Keratinocyte (primary cell): ENCODE data around the gene ATG10. TPM values are rescaled to one million over a fixed set of nuclear protein-coding genes. Genes with fewer than 3 reads are reported as not detected.
"Not testable (repeated sequence)": the region's sequence is repeated elsewhere in the genome, so short reads cannot be mapped to it uniquely, and the experiment has no call there.

Experiments used
- DNase-seq: peaks from one replicate; pipeline ENCODE4 v3.0.0-alpha.2; 2011; ENCODE audit warnings: low read depth, missing footprints, low spot score
- FAIRE-seq: peaks from 2 replicates; lab custom pipeline; 2011; peaks lifted over from hg19 to GRCh38; lab: Jason Lieb, UNC
- H2AFZ ChIP-seq: 2 replicates; pipeline ENCODE4 v1.6.0; 2012; ENCODE audit warnings: low read length, control low read depth, inconsistent platforms; ENCODE audit not compliant: control insufficient read depth
- H3K27ac ChIP-seq: 2 replicates; pipeline ENCODE4 v1.5.1; 2011; ENCODE audit warnings: low read length; ENCODE audit not compliant: control insufficient read depth, insufficient read depth
- H3K27me3 ChIP-seq: 3 replicates; pipeline ENCODE4 v1.6.0; 2011; ENCODE audit warnings: low read length; ENCODE audit not compliant: control insufficient read depth, insufficient read depth; ENCODE audit errors: extremely low read depth
- H3K36me3 ChIP-seq, 2 experiments: 2 replicates in 1 of 2; 3 replicates in 1 of 2; pipeline ENCODE4 v1.5.1; 2011; ENCODE audit warnings: low read length in 2 of 2, mild to moderate bottlenecking in 1 of 2; ENCODE audit not compliant: control insufficient read depth in 2 of 2, insufficient read depth in 2 of 2; ENCODE audit errors: extremely low read depth in 1 of 2
- H3K4me1 ChIP-seq: 3 replicates; pipeline ENCODE4 v1.5.1; 2011; ENCODE audit warnings: low read length; ENCODE audit not compliant: control insufficient read depth, insufficient read depth; ENCODE audit errors: extremely low read depth
- H3K4me2 ChIP-seq: 3 replicates; pipeline ENCODE4 v1.6.0; 2011; ENCODE audit warnings: low read depth, low read length; ENCODE audit not compliant: control insufficient read depth, insufficient read depth; ENCODE audit errors: extremely low read depth
- H3K4me3 ChIP-seq, 3 experiments: fragments of 200-600 bp in 1 of 3; sonication (generic) in 1 of 3; 2 replicates in 2 of 3; 3 replicates in 1 of 3; pipeline ENCODE4 v1.5.1; 2011 to 2016; ENCODE audit warnings: low read length in 3 of 3, mild to moderate bottlenecking in 3 of 3, control low read depth in 2 of 3, inconsistent platforms in 1 of 3, low read depth in 1 of 3, mixed read lengths in 1 of 3, mixed run types in 1 of 3, moderate library complexity in 1 of 3; ENCODE audit not compliant: control insufficient read depth in 2 of 3, insufficient read depth in 2 of 3; ENCODE audit errors: extremely low read depth in 1 of 3
- H3K79me2 ChIP-seq: 2 replicates; pipeline ENCODE4 v1.6.0; 2012; ENCODE audit warnings: low read length; ENCODE audit not compliant: control insufficient read depth, insufficient read depth
- H3K9ac ChIP-seq: 3 replicates; pipeline ENCODE4 v1.6.0; 2011; ENCODE audit warnings: low read length; ENCODE audit not compliant: control insufficient read depth, insufficient read depth; ENCODE audit errors: extremely low read depth
- H3K9me1 ChIP-seq: 3 replicates; pipeline ENCODE4 v1.6.0; 2011; ENCODE audit warnings: low read length; ENCODE audit not compliant: control insufficient read depth, insufficient read depth; ENCODE audit errors: extremely low read depth
- H3K9me3 ChIP-seq: 2 replicates; pipeline ENCODE4 v1.5.1; 2012; ENCODE audit warnings: low read depth, low read length; ENCODE audit not compliant: control insufficient read depth
- H4K20me1 ChIP-seq: 3 replicates; pipeline ENCODE4 v1.6.0; 2011; ENCODE audit warnings: low read length; ENCODE audit not compliant: control insufficient read depth, insufficient read depth; ENCODE audit errors: extremely low read depth
- EZH2 ChIP-seq: IDR thresholded peaks from one replicate; pipeline ENCODE4 v1.6.1; 2012; ENCODE audit warnings: inconsistent platforms, mild to moderate bottlenecking, low read length, moderate library complexity
- dilution Hi-C: fragments of 300-500 bp; cut with MboI; formaldehyde crosslinking; loops from one replicate; pipeline ENCODE4 v1.7.0; 2020; ENCODE audit warnings: low sequenced_read_pairs; ENCODE audit not compliant: extremely low pct_ligation_motif_present
- polyA plus RNA-seq, 5 experiments: library from polyadenylated mRNA; depleted of rRNA in 3 of 5; stranded (reverse) in 3 of 5; stranded (forward) in 1 of 5; unstranded in 1 of 5; fragments of >200 nt; gene quantifications; 1 replicate in 1 of 5; 2 replicates in 3 of 5; 3 replicates in 1 of 5; pipeline versions ENCODE4 v1.2.1 to v1.2.3, GENCODE V29; 2011 to 2012; ENCODE audit warnings: missing spikeins in 2 of 5, low read depth in 1 of 5, low replicate concordance in 1 of 5
- TF ChIP-seq, protein P1 (sequence below), 3 experiments: IDR thresholded peaks in 1 of 3; conservative IDR thresholded peaks in 1 of 3; optimal IDR thresholded peaks in 1 of 3; 2 replicates in 2 of 3; 3 replicates in 1 of 3; pipeline versions ENCODE3 to v1.5.1; 2011; ENCODE audit warnings: low read length in 3 of 3, mild to moderate bottlenecking in 3 of 3, moderate library complexity in 2 of 3, control low read depth in 1 of 3, inconsistent platforms in 1 of 3; ENCODE audit not compliant: insufficient read depth in 2 of 3; ENCODE audit errors: extremely low read depth in 1 of 3

ATG10 gene
- polyA plus RNA-seq, 1 donor (not counting 4 experiments of a cell fraction or from before 2014, with no cell fraction given), result 5.4 TPM

DNA sequence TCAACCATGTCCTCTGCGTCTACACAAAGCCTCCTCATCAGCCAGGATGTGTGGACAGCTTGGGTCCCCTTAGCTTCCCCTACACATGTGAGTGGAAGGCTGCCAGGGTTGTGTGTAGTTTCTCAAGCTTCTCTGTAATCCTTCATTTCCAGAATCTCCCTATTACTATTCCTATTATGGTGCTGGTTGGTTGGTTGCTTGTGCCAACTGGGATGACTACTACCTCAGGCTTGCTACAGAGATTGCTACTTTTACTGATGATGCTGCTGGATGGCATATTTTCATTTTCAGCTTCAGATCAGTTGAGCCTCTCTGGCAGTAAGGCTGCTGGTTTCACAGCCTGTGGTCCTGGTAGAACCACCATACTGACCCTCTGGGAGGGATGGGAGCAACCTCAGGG lies 39.9 kb downstream of the ATG10 start:
- H3K9ac ChIP-seq, result no peak overlapping the region
- no peaks in the 10 kb centered on the region for H3K4me1 ChIP-seq
- H3K9me3 ChIP-seq, result no peaks in the 10 kb centered on the region
- FAIRE-seq, result no peak
- H3K4me3 ChIP-seq, result no peak overlapping the region
- H3K4me2 ChIP-seq, result no peak overlapping the region
- no peaks in the 10 kb centered on the region for H3K79me2 ChIP-seq
- TF ChIP-seq, protein P1, sequence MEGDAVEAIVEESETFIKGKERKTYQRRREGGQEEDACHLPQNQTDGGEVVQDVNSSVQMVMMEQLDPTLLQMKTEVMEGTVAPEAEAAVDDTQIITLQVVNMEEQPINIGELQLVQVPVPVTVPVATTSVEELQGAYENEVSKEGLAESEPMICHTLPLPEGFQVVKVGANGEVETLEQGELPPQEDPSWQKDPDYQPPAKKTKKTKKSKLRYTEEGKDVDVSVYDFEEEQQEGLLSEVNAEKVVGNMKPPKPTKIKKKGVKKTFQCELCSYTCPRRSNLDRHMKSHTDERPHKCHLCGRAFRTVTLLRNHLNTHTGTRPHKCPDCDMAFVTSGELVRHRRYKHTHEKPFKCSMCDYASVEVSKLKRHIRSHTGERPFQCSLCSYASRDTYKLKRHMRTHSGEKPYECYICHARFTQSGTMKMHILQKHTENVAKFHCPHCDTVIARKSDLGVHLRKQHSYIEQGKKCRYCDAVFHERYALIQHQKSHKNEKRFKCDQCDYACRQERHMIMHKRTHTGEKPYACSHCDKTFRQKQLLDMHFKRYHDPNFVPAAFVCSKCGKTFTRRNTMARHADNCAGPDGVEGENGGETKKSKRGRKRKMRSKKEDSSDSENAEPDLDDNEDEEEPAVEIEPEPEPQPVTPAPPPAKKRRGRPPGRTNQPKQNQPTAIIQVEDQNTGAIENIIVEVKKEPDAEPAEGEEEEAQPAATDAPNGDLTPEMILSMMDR (optimal IDR thresholded peaks at IDR 0.05 in 1 of 3, IDR thresholded peaks at IDR 0.05 in 1 of 3, conservative IDR thresholded peaks at IDR 0.05 in 1 of 3; ENCODE audit: extremely low read depth in 1 of 3, insufficient read depth in 2 of 3, low read length in 3 of 3), result no peak
- TF ChIP-seq EZH2, result no peak
- H3K27me3 ChIP-seq, result no peaks in the 10 kb centered on the region
- dilution Hi-C loops, result no loop called here
- no peaks in the 10 kb centered on the region for H3K9me1 ChIP-seq
- no peak overlapping the region for H3K27ac ChIP-seq
- no peak for DNase-seq
- H3K36me3 ChIP-seq, result no peaks in the 10 kb centered on the region
- no peak overlapping the region for H2AFZ ChIP-seq
- H4K20me1 ChIP-seq, result no peaks in the 10 kb centered on the region

DNA sequence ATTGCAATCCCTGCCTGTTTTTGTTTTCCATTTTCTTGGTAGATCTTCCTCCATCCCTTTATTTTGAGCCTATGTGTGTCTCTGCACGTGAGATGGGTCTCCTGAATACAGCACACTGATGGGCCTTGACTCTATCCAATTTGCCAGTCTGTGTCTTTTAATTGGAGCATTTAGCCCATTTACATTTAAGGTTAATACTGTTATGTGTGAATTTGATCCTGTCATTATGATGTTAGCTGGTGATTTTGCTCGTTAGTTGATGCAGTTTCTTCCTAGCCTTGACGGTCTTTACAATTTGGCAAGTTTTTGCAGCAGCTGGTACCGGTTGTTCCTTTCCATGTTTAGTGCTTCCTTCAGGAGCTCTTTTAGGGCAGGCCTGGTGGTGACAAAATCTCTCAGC lies 42.8 kb downstream of the ATG10 start:
- DNase-seq, H3K9me3 ChIP-seq, H3K27ac ChIP-seq, H3K27me3 ChIP-seq, H3K9ac ChIP-seq, FAIRE-seq, H3K4me3 ChIP-seq, H3K36me3 ChIP-seq, H3K9me1 ChIP-seq, H3K79me2 ChIP-seq, H4K20me1 ChIP-seq, dilution Hi-C loops, H2AFZ ChIP-seq, H3K4me2 ChIP-seq, H3K4me1 ChIP-seq: not testable (repeated sequence)

DNA sequence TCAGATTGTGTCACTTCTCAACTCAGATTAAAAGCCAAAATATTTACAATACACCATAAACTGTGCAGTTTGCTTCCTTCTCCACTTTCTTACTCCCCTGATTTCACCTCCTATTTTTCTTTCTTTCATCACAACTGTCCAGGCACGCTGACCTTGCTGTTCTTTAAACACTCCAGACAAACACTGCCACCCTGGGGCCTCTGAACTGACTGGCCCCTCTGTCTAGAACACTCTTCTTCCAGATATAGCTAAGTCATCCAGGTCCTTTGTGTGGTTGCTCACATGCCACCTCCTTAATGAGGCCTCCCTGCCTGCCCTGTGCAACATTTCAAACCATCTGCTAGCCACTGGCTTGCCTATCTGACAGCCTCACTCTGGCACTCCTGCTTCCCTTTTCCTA lies 46.6 kb downstream of the ATG10 start:
- H3K4me2 ChIP-seq, result no peak overlapping the region
- H3K36me3 ChIP-seq, result no peaks in the 10 kb centered on the region
- H3K27ac ChIP-seq, result no peak overlapping the region
- H2AFZ ChIP-seq, result no peak overlapping the region
- TF ChIP-seq, protein P1 (optimal IDR thresholded peaks at IDR 0.05 in 1 of 3, IDR thresholded peaks at IDR 0.05 in 1 of 3, conservative IDR thresholded peaks at IDR 0.05 in 1 of 3; ENCODE audit: extremely low read depth in 1 of 3, insufficient read depth in 2 of 3, low read length in 3 of 3), result no peak
- TF ChIP-seq EZH2, result no peak
- H3K4me3 ChIP-seq, result no peak overlapping the region
- H3K4me1 ChIP-seq, result no peaks in the 10 kb centered on the region
- no peak overlapping the region for H3K9ac ChIP-seq
- DNase-seq, result no peak
- H3K79me2 ChIP-seq, result no peaks in the 10 kb centered on the region
- dilution Hi-C loops, result no loop called here
- H4K20me1 ChIP-seq, result no peaks in the 10 kb centered on the region
- no peaks in the 10 kb centered on the region for H3K9me3 ChIP-seq
- no peaks in the 10 kb centered on the region for H3K27me3 ChIP-seq
- H3K9me1 ChIP-seq, result no peaks in the 10 kb centered on the region
- FAIRE-seq, result no peak
